ENCODE results near the gene DAB2.
"Not testable (repeated sequence)": the region's sequence is repeated elsewhere in the genome, so short reads cannot be mapped to it uniquely, and the experiment has no call there.

DAB2 gene

DNA sequence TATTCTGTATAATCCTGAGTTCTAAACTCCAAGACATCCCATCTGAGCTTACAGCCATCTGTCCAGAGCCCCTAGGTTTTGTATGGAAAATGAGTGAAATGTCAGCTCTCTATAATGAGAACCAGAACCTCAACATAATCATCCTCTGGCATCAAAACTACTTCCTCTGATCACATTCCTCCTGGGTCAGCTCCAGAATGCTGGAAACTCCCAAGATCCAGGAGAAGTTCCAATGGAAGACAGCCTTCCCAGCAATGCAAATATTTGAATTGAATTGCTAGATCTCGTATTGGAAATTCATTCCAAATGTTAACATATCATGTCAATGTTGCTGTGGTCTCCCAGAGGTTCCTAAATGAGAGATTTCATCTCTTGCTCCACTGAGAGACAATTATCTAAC, 84.3 kb downstream of the DAB2 start:
- TF ChIP-seq, protein P1, sequence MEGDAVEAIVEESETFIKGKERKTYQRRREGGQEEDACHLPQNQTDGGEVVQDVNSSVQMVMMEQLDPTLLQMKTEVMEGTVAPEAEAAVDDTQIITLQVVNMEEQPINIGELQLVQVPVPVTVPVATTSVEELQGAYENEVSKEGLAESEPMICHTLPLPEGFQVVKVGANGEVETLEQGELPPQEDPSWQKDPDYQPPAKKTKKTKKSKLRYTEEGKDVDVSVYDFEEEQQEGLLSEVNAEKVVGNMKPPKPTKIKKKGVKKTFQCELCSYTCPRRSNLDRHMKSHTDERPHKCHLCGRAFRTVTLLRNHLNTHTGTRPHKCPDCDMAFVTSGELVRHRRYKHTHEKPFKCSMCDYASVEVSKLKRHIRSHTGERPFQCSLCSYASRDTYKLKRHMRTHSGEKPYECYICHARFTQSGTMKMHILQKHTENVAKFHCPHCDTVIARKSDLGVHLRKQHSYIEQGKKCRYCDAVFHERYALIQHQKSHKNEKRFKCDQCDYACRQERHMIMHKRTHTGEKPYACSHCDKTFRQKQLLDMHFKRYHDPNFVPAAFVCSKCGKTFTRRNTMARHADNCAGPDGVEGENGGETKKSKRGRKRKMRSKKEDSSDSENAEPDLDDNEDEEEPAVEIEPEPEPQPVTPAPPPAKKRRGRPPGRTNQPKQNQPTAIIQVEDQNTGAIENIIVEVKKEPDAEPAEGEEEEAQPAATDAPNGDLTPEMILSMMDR (IDR thresholded peaks at IDR 0.05; ENCODE audit: insufficient read depth, low read length, missing control alignments) = no peak
- no peak for DNase-seq (ENCODE audit: low read depth, low spot score)
- ChIA-PET POLR2A (no interaction called here), CTCF (no interaction called here)
- H3K4me3 ChIP-seq (ENCODE audit: low read depth, low read length) = no peak overlapping the region

DNA sequence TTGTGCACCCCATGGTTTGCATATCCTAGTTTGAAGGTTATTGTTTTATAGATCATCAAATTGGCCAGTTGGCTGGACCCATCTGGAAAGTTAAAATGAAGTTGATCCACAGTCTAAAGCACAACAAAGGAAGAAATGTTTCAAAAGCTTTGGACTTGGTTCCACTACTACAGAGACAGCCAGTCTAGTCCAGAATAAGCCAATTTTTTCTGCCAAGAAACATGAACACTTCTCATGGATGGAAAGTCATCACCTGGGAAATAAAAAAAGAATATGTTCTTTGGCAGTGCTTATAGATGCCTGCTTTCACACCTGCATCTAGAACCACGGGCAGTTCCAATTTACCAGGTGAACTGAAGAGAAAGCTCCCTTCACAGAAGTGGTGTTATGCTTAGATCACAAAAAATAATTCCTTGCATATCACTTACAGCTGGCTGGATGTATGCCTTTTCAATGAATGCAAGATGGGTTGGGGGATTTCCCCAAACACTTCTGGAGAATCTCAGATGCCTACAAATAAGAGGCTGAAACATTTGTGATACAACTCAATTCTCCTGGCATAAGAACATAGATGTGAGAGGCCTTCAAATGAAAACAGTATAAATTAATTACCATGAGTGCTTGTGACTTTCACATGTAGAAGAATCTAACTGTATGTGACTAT, 87.4 kb downstream of the DAB2 start:
- TF ChIP-seq, protein P1 (IDR thresholded peaks at IDR 0.05; ENCODE audit: insufficient read depth, low read length, missing control alignments) = no peak
- no peak overlapping the region for H3K4me3 ChIP-seq (ENCODE audit: low read depth, low read length)
- ChIA-PET CTCF (no interaction called here), POLR2A (no interaction called here)
- DNase-seq (ENCODE audit: low read depth, low spot score) = no peak

DNA sequence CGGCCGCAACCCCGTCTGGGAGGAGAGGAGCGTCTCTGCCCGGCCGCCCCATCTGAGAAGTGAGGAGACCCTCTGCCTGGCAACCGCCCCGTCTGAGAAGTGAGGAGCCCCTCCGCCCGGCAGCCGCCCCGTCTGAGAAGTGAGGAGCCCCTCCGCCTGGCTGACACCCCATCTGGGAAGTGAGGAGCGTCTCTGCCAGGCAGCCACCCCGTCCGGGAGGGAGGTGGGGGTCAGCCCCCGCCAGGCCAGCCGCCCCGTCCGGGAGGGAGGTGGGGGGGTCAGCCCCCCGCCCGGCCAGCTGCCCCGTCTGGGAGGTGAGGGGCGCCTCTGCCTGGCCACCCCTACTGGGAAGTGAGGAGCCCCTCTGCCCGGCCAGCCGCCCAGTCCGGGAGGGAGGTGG, 90.5 kb downstream of the DAB2 start:
- DNase-seq (ENCODE audit: low read depth, low spot score); CTCF ChIA-PET; POLR2A ChIA-PET; H3K4me3 ChIP-seq (ENCODE audit: low read depth, low read length): not testable (repeated sequence)

DNA sequence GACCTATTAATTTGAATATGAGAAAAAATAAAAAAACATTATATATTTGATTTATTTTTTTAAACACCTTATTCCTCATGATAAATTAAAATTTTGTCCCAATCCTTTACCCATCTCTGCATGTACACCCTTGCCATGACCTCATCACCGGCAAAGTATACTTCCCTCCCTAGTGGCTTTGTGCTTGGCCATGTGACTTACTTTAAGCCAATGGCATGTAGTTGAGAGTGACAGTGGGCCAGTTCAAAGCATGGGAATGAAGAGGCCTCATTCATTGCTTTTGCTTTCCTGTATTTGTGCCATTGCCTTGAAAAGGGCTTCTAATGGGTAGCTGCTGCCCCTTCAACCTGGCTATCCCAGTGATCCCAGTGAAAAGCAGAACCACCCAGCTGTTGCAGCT, 91.7 kb downstream of the DAB2 start:
- TF ChIP-seq, protein P1 (IDR thresholded peaks at IDR 0.05; ENCODE audit: insufficient read depth, low read length, missing control alignments) = no peak
- H3K4me3 ChIP-seq (ENCODE audit: low read depth, low read length) = no peak overlapping the region
- no peak for DNase-seq (ENCODE audit: low read depth, low spot score)
- POLR2A ChIA-PET = no interaction called here
- CTCF ChIA-PET = no interaction called here

DNA sequence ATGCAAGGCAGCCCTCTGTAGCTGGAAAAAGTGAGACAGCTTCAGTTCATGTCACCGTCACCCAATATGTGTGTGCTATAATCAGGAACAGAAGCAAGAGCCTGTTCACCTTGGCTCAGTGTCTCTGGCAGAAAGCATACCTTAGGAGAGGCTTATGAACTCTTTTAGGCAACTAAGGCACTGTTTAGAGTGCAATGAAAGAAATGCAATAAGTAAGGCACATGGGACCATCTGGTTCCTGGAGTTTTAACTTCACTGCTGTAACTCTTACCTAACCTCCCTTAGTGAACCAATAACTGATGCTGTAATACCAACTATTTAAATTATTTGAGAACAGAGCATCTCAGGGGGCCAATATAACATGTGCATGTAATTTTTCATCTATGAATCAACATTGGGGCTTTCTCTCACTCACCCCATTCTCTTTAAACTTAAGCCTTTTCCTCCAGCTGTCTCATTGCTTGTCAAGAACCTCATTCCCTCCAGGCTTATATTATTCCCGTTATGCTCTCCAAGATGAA, 92.9 kb downstream of the DAB2 start:
- H3K4me3 ChIP-seq (ENCODE audit: low read depth, low read length) = no peak overlapping the region
- CTCF ChIA-PET = no interaction called here
- POLR2A ChIA-PET = no interaction called here
- DNase-seq (ENCODE audit: low read depth, low spot score) = peak; percentile 12
- TF ChIP-seq, protein P1 (IDR thresholded peaks at IDR 0.05; ENCODE audit: insufficient read depth, low read length, missing control alignments) = no peak

DNA sequence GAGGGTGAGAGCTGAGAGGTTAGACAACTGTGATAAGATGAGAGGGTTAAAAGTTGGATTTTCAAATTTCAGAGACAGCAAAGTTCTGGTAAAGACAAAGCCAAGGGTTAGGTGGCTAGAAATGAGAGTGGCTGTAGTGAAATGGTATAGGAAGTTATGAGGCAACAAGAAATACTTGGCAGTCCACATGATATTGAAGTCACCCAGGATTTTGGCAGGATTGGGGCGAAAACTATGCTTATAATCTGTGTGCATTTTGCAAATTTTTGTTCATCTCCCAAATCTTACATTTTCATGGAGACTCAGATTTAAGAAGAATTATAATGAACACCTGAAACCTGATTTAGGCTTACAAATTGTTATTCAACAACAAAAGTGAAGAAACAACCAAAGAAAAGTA, 96.0 kb downstream of the DAB2 start:
- DNase-seq (ENCODE audit: low read depth, low spot score) = no peak
- TF ChIP-seq, protein P1 (IDR thresholded peaks at IDR 0.05; ENCODE audit: insufficient read depth, low read length, missing control alignments) = no peak
- H3K4me3 ChIP-seq (ENCODE audit: low read depth, low read length) = no peak overlapping the region
- POLR2A ChIA-PET = no interaction called here
- CTCF ChIA-PET = no interaction called here

DNA sequence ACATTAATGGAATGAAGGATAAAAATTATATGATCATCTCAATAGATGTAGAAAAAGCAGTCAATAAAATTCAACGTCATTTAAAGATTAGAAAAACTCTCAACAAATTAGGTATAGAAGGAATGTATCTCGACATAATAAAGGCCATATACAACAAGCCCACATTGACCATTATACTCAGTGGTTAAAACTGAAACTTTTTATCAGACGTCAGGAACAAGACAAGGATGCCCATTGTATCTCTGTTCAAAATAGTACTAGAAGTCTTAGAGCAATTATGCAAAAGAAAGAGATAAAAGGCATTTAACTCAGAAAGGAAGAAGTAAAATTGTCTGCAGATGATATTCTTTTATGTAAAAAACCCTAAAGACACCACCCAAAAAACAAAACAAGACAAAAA, 101.2 kb downstream of the DAB2 start:
- CTCF ChIA-PET = no interaction called here
- H3K4me3 ChIP-seq (ENCODE audit: low read depth, low read length) = no peak overlapping the region
- TF ChIP-seq, protein P1 (IDR thresholded peaks at IDR 0.05; ENCODE audit: insufficient read depth, low read length, missing control alignments) = no peak
- POLR2A ChIA-PET = no interaction called here
- DNase-seq (ENCODE audit: low read depth, low spot score) = no peak

Data from AG04449 (cell line).